T follicular helper cell (primary cell): ENCODE measurements around the gene INTS3.

Experiments
- DNase-seq: peaks from one replicate; pipeline ENCODE4 v3.0.0-alpha.2; 2020; ENCODE audit warnings: low read depth
- total RNA-seq, 2 experiments: gene quantifications; one replicate each; lab custom pipeline; 2026; lab: John Stamatoyannopoulos, UW

Gene INTS3, protein sequence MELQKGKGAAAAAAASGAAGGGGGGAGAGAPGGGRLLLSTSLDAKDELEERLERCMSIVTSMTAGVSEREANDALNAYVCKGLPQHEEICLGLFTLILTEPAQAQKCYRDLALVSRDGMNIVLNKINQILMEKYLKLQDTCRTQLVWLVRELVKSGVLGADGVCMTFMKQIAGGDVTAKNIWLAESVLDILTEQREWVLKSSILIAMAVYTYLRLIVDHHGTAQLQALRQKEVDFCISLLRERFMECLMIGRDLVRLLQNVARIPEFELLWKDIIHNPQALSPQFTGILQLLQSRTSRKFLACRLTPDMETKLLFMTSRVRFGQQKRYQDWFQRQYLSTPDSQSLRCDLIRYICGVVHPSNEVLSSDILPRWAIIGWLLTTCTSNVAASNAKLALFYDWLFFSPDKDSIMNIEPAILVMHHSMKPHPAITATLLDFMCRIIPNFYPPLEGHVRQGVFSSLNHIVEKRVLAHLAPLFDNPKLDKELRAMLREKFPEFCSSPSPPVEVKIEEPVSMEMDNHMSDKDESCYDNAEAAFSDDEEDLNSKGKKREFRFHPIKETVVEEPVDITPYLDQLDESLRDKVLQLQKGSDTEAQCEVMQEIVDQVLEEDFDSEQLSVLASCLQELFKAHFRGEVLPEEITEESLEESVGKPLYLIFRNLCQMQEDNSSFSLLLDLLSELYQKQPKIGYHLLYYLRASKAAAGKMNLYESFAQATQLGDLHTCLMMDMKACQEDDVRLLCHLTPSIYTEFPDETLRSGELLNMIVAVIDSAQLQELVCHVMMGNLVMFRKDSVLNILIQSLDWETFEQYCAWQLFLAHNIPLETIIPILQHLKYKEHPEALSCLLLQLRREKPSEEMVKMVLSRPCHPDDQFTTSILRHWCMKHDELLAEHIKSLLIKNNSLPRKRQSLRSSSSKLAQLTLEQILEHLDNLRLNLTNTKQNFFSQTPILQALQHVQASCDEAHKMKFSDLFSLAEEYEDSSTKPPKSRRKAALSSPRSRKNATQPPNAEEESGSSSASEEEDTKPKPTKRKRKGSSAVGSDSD
- total RNA-seq: 89.0 to 89.4 reads per million in 2 experiments

- peak; percentile 99 for DNase-seq
Measured at GRCh38 chr1:153727463-153728304, at the start of gene INTS3. TSS of gene INTS3 (plus strand) at chr1:153728050. CDS start at chr1:153728635, 585 bp downstream.

DNA sequence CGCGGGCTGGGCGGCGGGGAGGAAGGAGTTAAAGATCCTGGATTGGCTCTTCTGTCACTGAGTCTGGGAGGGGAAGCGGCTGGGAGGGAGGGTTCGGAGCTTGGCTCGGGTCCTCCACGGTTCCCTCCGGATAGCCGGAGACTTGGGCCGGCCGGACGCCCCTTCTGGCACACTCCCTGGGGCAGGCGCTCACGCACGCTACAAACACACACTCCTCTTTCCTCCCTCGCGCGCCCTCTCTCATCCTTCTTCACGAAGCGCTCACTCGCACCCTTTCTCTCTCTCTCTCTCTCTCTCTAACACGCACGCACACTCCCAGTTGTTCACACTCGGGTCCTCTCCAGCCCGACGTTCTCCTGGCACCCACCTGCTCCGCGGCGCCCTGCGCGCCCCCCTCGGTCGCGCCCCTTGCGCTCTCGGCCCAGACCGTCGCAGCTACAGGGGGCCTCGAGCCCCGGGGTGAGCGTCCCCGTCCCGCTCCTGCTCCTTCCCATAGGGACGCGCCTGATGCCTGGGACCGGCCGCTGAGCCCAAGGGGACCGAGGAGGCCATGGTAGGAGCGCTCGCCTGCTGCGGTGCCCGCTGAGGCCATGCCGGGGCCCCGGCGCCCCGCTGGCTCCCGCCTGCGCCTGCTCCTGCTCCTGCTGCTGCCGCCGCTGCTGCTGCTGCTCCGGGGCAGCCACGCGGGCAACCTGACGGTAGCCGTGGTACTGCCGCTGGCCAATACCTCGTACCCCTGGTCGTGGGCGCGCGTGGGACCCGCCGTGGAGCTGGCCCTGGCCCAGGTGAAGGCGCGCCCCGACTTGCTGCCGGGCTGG lies 49.1 kb upstream of the INTS3 start, which contains the start of gene NPR1:
TSS of gene NPR1 (plus strand) at position 170 of the 818 bp plus-strand sequence. CDS start at position 591, 421 bp downstream.
- no peak for DNase-seq

DNA sequence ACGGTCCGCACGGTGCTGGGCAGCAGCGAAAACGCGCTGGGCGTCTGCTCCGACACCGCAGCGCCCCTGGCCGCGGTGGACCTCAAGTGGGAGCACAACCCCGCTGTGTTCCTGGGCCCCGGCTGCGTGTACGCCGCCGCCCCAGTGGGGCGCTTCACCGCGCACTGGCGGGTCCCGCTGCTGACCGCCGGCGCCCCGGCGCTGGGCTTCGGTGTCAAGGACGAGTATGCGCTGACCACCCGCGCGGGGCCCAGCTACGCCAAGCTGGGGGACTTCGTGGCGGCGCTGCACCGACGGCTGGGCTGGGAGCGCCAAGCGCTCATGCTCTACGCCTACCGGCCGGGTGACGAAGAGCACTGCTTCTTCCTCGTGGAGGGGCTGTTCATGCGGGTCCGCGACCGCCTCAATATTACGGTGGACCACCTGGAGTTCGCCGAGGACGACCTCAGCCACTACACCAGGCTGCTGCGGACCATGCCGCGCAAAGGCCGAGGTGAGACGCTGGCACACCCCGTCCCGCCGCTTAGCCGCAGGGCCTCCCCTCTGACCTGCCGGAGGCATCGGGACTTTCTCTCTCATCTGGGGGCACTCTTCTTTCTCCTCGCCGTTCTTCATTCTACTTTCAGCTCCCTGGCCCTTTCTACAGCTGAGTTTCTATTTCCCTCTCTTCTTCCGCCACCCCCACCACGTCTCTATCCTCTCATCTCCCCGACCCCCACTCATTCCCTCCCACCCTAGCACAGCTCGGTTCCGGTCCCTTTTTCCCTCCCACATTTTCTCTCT lies 48.3 kb upstream of the INTS3 start:
- DNase-seq: no peak

- no peak for DNase-seq
Measured at GRCh38 chr1:153680120-153680403, 47.8 kb upstream of the INTS3 start.

- no peak for DNase-seq
Measured at GRCh38 chr1:153682730-153683129, 45.1 kb upstream of the INTS3 start.

GRCh38 chr1:153683854-153684253 lies 44.0 kb upstream of the INTS3 start:
- DNase-seq: no peak

- DNase-seq: no peak
Measured at GRCh38 chr1:153684892-153685291, 43.0 kb upstream of the INTS3 start.

GRCh38 chr1:153685544-153686340 lies 42.1 kb upstream of the INTS3 start:
- DNase-seq: no peak

GRCh38 chr1:153687346-153688125 lies 40.3 kb upstream of the INTS3 start:
- no peak for DNase-seq

- no peak for DNase-seq
Measured at GRCh38 chr1:153688276-153688675, 39.6 kb upstream of the INTS3 start.

DNA sequence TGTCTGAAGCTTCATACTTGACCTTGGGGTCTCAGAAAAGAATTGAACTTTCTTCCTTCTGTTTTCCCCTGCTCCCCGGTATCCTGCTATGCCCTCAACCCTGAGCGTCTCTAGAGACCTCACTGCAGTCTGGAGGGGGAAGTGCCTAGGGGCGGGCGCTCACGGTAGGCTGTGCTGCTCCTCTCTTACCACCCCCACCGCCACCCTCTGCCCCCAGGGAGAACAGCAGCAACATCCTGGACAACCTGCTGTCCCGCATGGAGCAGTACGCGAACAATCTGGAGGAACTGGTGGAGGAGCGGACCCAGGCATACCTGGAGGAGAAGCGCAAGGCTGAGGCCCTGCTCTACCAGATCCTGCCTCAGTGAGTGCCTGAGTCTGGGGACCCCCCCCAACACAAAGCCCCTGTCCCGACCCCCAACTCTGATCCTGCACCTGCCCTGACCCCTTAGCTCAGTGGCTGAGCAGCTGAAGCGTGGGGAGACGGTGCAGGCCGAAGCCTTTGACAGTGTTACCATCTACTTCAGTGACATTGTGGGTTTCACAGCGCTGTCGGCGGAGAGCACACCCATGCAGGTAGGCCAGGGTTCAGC lies 39.0 kb upstream of the INTS3 start:
- no peak for DNase-seq

- DNase-seq: no peak
Measured at GRCh38 chr1:153693466-153693865, 34.4 kb upstream of the INTS3 start.

GRCh38 chr1:153696741-153697140 lies 31.1 kb upstream of the INTS3 start:
- no peak for DNase-seq

GRCh38 chr1:153697191-153698019 lies 30.4 kb upstream of the INTS3 start:
- DNase-seq: no peak

DNA sequence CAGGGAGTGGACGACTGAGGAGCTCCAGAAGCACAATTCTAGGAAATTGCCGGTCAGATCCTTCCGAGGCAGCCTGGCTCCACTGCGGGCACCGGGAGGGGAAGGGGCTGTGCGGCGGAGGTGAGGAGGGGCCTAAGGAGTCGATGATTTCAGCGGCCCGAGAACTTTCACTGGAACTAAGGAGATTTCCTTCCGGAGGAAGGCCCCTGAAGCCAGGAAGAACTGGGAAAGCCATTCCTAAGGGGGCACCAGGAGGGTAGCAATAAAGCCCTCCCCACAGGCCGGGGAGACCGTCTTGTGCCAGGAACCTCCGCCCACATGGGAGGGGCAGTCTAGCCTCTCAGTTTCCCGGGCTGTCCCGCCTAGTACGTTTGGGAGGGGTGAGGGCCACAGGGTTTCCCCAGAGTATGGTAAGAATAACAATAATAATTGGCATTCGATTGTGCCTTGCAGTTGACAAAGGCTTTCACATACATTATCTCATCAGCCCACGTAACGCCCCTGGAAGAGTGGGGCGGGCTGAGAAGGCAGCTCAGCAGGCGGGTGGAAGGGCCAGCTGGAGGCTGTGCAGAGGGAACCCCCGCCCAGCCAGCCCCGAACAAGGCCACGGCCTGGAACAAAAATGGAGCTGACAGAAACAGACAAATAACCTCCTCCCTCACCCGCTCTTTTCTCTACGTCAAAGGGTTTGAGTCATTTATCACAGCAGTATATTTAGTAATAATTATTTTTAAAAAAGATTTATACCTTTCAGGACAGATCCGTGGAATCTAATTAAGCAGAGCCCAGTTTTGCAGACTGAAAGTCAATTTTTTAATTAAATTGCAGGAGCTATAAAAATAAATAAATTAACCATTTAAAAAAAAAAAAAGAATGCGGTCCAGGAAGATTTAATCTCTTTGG lies 29.6 kb upstream of the INTS3 start:
- DNase-seq: no peak
